Neural crest cell (in vitro differentiated cells): ENCODE measurements around the gene SLC38A8. TPM values are rescaled to one million over a fixed set of nuclear protein-coding genes. Genes with fewer than 3 reads are reported as not detected.

ENCODE experiments used
- DNase-seq: peaks from one replicate; pipeline ENCODE4 v3.0.0; 2021; ENCODE audit warnings: low read depth, mixed read lengths, low spot score
- H3K27ac Mint-ChIP-seq: one replicate; pipeline ENCODE4 v1.8.0; 2021; ENCODE audit warnings: mild to moderate bottlenecking, mixed read lengths; ENCODE audit not compliant: unreplicated experiment
- H3K27me3 Mint-ChIP-seq: 2 replicates; pipeline ENCODE4 v1.8.0; 2021; ENCODE audit warnings: low read depth, mild to moderate bottlenecking, mixed read lengths
- H3K36me3 Mint-ChIP-seq: 2 replicates; pipeline ENCODE4 v1.8.0; 2021; ENCODE audit warnings: low read depth, mild to moderate bottlenecking, mixed read lengths
- H3K4me1 Mint-ChIP-seq: 2 replicates; pipeline ENCODE4 v1.8.0; 2021; ENCODE audit warnings: mixed read lengths
- H3K4me3 Mint-ChIP-seq: one replicate; pipeline ENCODE4 v1.8.0; 2021; ENCODE audit warnings: mild to moderate bottlenecking, mixed read lengths
- H3K9me3 Mint-ChIP-seq: 2 replicates; pipeline ENCODE4 v1.8.0; 2021; ENCODE audit warnings: mixed read lengths
- total RNA-seq: library from RNA; stranded (reverse); gene quantifications from 2 replicates; pipeline ENCODE4 v1.2.1, GENCODE V29; 2021
- TF ChIP-seq, protein P1 (sequence below): fragments of 200-600 bp; sonication (generic); conservative IDR thresholded peaks from 2 replicates; pipeline ENCODE4 v1.5.0; 2021; ENCODE audit warnings: antibody characterized with exemption, mild to moderate bottlenecking

The SLC38A8 gene
- total RNA-seq, 1 donor from 2014 or later = not detected

DNA sequence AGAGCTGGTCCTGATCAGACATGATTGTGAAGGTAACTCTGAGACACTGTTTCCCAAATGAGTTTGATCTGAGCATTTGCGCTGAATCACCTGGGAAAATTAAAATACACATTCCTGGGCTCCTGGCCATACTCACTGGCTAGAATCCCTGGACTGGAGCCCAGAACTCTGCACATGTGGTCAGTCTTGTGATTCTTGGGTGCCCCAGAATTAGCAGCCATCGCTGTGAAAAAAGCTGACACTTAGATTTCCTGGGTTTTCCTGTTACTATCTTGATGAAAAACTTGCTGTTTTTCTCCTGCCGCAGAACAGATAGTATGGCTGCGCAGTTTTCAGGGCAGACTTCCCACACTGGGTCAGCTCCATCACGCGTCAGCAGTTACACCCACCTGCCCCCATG lies 50.0 kb downstream of the SLC38A8 start:
- no peak overlapping the region for H3K4me3 Mint-ChIP-seq
- peaks cover 57% of the 10 kb centered on the region for H3K4me1 Mint-ChIP-seq
- DNase-seq = no peak
- H3K36me3 Mint-ChIP-seq = no peaks in the 10 kb centered on the region
- TF ChIP-seq, protein P1, sequence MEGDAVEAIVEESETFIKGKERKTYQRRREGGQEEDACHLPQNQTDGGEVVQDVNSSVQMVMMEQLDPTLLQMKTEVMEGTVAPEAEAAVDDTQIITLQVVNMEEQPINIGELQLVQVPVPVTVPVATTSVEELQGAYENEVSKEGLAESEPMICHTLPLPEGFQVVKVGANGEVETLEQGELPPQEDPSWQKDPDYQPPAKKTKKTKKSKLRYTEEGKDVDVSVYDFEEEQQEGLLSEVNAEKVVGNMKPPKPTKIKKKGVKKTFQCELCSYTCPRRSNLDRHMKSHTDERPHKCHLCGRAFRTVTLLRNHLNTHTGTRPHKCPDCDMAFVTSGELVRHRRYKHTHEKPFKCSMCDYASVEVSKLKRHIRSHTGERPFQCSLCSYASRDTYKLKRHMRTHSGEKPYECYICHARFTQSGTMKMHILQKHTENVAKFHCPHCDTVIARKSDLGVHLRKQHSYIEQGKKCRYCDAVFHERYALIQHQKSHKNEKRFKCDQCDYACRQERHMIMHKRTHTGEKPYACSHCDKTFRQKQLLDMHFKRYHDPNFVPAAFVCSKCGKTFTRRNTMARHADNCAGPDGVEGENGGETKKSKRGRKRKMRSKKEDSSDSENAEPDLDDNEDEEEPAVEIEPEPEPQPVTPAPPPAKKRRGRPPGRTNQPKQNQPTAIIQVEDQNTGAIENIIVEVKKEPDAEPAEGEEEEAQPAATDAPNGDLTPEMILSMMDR = no peak
- peak overlapping the region; percentile 78 for H3K27ac Mint-ChIP-seq
- no peaks in the 10 kb centered on the region for H3K9me3 Mint-ChIP-seq
- no peaks in the 10 kb centered on the region for H3K27me3 Mint-ChIP-seq

DNA sequence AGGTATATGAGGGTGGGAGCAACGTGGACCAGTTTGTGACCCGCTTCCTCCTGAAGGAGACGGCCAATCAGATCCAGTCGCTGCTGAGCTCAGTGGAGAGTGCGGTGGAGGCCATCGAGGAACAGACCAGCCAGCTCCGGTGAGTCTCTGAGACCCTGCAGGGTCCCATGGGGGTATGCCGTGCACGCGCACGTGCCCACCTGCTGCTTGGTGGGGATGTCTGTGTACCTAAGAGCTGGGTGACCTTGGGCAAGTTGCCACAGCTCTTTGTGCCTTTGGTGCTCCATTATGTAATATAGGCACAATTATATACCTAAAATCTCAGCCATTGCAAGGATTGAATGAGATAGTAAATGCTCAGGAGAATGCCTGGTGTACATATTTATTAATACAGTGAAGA lies 52.1 kb downstream of the SLC38A8 start:
- H3K36me3 Mint-ChIP-seq = no peaks in the 10 kb centered on the region
- H3K4me3 Mint-ChIP-seq = no peak overlapping the region
- no peaks in the 10 kb centered on the region for H3K27me3 Mint-ChIP-seq
- peak overlapping the region; percentile 89 for H3K27ac Mint-ChIP-seq
- no peaks in the 10 kb centered on the region for H3K9me3 Mint-ChIP-seq
- no peak for DNase-seq
- peaks cover 47% of the 10 kb centered on the region for H3K4me1 Mint-ChIP-seq
- TF ChIP-seq, protein P1 = no peak

DNA sequence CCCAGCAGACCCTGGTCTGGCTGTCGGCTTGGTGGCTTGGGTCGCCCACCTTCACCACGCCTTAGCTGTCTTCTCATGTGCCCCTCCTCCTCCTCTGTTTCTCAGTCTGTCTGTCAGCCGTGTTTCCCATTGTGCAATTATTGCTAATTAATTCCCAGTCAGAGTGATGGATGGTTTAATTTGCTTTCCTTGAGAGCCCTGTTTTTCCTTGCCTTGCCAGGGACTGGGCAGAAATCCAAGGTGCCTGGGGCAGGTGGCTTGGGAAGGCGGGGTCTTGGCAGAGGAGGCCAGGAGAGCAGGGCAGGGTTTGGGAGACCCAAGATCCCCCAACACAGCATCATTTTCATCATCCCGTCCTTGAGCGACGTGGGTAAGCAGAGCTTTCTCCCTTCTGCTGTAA lies 53.3 kb downstream of the SLC38A8 start:
- no peak overlapping the region for H3K4me3 Mint-ChIP-seq
- TF ChIP-seq, protein P1 = no peak
- no peaks in the 10 kb centered on the region for H3K36me3 Mint-ChIP-seq
- DNase-seq = no peak
- H3K4me1 Mint-ChIP-seq = peaks cover 36% of the 10 kb centered on the region
- H3K27ac Mint-ChIP-seq = peak overlapping the region; percentile 13
- no peaks in the 10 kb centered on the region for H3K27me3 Mint-ChIP-seq
- no peaks in the 10 kb centered on the region for H3K9me3 Mint-ChIP-seq

DNA sequence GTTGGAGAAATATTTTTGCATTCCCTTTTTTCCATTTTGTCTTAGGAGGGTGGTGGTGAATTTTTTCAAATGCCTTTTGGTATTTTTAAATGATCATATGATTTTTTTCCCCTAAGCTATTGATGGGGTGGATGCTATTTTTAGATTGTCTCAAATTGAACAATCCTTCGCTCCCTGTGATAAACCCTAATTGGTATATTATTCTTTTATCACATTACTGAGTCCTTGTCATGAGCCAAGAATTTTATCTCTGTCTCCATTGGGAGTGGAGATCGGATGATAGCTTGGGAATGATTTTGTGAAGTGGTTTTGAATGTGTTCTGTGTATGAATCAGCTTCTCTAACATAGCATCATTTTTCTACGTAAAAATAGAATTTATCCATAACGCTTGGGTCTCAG lies 59.1 kb downstream of the SLC38A8 start:
- peaks cover 5% of the 10 kb centered on the region for H3K9me3 Mint-ChIP-seq
- peaks cover 11% of the 10 kb centered on the region for H3K4me1 Mint-ChIP-seq
- H3K36me3 Mint-ChIP-seq = peaks cover 12% of the 10 kb centered on the region
- no peak overlapping the region for H3K4me3 Mint-ChIP-seq
- TF ChIP-seq, protein P1 = no peak
- no peak for DNase-seq
- no peak overlapping the region for H3K27ac Mint-ChIP-seq
- H3K27me3 Mint-ChIP-seq = no peaks in the 10 kb centered on the region

DNA sequence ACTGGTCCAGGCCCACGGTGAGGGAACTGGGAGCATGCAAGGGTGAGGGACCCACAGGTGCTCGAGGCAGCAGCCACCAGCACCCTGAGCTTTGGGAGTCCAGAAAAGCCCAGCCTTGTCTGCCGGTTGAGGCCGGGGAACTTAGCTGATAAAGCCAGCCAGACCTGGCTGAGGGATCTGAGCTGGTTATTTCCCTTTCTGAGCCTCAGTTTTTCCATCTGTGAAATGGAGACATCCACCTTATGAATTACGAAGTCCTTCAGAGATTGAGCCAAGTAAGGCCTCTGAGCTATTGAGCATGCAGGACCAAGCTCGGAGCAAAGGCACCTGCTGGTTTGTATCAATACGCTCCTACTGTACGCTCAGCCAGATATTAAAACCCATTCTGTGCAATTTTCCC lies 60.8 kb downstream of the SLC38A8 start:
- Mint-ChIP-seq H3K4me1 (peaks cover 11% of the 10 kb centered on the region), H3K4me3 (no peak overlapping the region), H3K9me3 (peaks cover 10% of the 10 kb centered on the region), H3K36me3 (peaks cover 18% of the 10 kb centered on the region), H3K27ac (no peak overlapping the region), H3K27me3 (no peaks in the 10 kb centered on the region)
- TF ChIP-seq, protein P1 = no peak
- DNase-seq = no peak

DNA sequence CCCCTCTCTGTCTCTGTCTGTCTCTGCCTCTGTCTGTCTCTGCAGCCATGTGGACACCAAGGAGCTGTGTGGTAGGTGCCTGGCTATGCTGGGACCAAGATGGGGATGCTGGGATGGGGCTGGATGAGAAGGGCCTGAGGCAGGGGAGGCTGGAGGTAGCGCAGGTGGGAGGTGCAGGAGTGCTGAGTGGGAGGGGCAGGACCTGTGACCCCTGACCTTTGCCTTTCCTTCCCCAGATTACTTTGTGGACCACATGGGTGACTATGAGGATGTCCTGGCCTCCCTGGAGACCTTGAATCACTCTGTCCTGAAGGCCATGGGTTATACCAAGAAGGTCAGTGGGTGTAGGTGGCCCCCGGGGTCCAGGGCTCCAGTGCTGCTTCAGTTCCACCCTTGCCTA lies 61.8 kb downstream of the SLC38A8 start:
- peaks cover 18% of the 10 kb centered on the region for H3K36me3 Mint-ChIP-seq
- H3K27me3 Mint-ChIP-seq = no peaks in the 10 kb centered on the region
- no peak overlapping the region for H3K4me3 Mint-ChIP-seq
- no peak for DNase-seq
- peaks cover 10% of the 10 kb centered on the region for H3K9me3 Mint-ChIP-seq
- TF ChIP-seq, protein P1 = no peak
- H3K27ac Mint-ChIP-seq = no peak overlapping the region
- peaks cover 11% of the 10 kb centered on the region for H3K4me1 Mint-ChIP-seq
